ENCODE results near the gene SETD7.

The SETD7 gene

DNA sequence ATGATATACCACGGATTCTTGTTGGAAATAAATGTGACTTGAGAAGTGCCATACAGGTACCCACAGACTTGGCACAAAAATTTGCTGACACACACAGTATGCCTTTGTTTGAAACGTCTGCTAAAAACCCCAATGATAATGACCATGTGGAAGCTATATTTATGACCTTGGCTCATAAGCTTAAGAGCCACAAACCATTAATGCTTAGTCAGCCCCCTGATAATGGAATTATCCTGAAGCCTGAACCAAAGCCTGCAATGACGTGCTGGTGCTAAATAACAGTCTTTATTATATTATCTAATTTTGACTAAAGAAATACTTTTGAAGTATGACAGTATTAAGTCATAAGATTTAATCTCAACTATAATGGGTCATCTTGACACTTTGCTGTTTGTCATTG lies 83.2 kb downstream of the SETD7 start:
- TF ChIP-seq, protein P1, sequence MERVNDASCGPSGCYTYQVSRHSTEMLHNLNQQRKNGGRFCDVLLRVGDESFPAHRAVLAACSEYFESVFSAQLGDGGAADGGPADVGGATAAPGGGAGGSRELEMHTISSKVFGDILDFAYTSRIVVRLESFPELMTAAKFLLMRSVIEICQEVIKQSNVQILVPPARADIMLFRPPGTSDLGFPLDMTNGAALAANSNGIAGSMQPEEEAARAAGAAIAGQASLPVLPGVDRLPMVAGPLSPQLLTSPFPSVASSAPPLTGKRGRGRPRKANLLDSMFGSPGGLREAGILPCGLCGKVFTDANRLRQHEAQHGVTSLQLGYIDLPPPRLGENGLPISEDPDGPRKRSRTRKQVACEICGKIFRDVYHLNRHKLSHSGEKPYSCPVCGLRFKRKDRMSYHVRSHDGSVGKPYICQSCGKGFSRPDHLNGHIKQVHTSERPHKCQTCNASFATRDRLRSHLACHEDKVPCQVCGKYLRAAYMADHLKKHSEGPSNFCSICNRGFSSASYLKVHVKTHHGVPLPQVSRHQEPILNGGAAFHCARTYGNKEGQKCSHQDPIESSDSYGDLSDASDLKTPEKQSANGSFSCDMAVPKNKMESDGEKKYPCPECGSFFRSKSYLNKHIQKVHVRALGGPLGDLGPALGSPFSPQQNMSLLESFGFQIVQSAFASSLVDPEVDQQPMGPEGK (CRISPR knock-in tag; IDR thresholded peaks at IDR 0.05; ENCODE audit: borderline replicate concordance), result peak; percentile 61; the same call in 1 of the 2 replicates
- TF ChIP-seq CSDC2 (CRISPR knock-in tag; IDR thresholded peaks at IDR 0.05) (no peak), SNAI2 (CRISPR knock-in tag; IDR thresholded peaks at IDR 0.05) (no peak), ISL1 (CRISPR knock-in tag; IDR thresholded peaks at IDR 0.05) (peak; percentile 91), ZNF8 (CRISPR knock-in tag; IDR thresholded peaks at IDR 0.05) (no peak; the same call in 1 of the 2 replicates), OSR1 (CRISPR knock-in tag; IDR thresholded peaks at IDR 0.05) (no peak), ZNF70 (CRISPR knock-in tag; IDR thresholded peaks at IDR 0.05) (no peak), RARB (CRISPR knock-in tag; IDR thresholded peaks at IDR 0.05) (no peak), GLIS3 (CRISPR knock-in tag; IDR thresholded peaks at IDR 0.05) (no peak), ZFP30 (CRISPR knock-in tag; IDR thresholded peaks at IDR 0.05) (no peak)
- TF ChIP-seq, protein P2, sequence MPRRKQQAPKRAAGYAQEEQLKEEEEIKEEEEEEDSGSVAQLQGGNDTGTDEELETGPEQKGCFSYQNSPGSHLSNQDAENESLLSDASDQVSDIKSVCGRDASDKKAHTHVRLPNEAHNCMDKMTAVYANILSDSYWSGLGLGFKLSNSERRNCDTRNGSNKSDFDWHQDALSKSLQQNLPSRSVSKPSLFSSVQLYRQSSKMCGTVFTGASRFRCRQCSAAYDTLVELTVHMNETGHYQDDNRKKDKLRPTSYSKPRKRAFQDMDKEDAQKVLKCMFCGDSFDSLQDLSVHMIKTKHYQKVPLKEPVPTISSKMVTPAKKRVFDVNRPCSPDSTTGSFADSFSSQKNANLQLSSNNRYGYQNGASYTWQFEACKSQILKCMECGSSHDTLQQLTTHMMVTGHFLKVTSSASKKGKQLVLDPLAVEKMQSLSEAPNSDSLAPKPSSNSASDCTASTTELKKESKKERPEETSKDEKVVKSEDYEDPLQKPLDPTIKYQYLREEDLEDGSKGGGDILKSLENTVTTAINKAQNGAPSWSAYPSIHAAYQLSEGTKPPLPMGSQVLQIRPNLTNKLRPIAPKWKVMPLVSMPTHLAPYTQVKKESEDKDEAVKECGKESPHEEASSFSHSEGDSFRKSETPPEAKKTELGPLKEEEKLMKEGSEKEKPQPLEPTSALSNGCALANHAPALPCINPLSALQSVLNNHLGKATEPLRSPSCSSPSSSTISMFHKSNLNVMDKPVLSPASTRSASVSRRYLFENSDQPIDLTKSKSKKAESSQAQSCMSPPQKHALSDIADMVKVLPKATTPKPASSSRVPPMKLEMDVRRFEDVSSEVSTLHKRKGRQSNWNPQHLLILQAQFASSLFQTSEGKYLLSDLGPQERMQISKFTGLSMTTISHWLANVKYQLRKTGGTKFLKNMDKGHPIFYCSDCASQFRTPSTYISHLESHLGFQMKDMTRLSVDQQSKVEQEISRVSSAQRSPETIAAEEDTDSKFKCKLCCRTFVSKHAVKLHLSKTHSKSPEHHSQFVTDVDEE (CRISPR knock-in tag; IDR thresholded peaks at IDR 0.05), result no peak
- TF ChIP-seq, protein P3, sequence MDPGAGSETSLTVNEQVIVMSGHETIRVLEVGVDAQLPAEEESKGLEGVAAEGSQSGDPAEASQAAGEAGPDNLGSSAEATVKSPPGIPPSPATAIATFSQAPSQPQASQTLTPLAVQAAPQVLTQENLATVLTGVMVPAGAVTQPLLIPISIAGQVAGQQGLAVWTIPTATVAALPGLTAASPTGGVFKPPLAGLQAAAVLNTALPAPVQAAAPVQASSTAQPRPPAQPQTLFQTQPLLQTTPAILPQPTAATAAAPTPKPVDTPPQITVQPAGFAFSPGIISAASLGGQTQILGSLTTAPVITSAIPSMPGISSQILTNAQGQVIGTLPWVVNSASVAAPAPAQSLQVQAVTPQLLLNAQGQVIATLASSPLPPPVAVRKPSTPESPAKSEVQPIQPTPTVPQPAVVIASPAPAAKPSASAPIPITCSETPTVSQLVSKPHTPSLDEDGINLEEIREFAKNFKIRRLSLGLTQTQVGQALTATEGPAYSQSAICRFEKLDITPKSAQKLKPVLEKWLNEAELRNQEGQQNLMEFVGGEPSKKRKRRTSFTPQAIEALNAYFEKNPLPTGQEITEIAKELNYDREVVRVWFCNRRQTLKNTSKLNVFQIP (CRISPR knock-in tag; IDR thresholded peaks at IDR 0.05; ENCODE audit: borderline replicate concordance, low read depth), result no peak
- TF ChIP-seq, protein P4, sequence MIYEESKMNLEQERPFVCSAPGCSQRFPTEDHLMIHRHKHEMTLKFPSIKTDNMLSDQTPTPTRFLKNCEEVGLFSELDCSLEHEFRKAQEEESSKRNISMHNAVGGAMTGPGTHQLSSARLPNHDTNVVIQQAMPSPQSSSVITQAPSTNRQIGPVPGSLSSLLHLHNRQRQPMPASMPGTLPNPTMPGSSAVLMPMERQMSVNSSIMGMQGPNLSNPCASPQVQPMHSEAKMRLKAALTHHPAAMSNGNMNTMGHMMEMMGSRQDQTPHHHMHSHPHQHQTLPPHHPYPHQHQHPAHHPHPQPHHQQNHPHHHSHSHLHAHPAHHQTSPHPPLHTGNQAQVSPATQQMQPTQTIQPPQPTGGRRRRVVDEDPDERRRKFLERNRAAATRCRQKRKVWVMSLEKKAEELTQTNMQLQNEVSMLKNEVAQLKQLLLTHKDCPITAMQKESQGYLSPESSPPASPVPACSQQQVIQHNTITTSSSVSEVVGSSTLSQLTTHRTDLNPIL (CRISPR knock-in tag; IDR thresholded peaks at IDR 0.05; ENCODE audit: low read depth), result 0 out of 2 replicates have a peak, but pooled peaks have one; percentile 63
- TF ChIP-seq, protein P5, sequence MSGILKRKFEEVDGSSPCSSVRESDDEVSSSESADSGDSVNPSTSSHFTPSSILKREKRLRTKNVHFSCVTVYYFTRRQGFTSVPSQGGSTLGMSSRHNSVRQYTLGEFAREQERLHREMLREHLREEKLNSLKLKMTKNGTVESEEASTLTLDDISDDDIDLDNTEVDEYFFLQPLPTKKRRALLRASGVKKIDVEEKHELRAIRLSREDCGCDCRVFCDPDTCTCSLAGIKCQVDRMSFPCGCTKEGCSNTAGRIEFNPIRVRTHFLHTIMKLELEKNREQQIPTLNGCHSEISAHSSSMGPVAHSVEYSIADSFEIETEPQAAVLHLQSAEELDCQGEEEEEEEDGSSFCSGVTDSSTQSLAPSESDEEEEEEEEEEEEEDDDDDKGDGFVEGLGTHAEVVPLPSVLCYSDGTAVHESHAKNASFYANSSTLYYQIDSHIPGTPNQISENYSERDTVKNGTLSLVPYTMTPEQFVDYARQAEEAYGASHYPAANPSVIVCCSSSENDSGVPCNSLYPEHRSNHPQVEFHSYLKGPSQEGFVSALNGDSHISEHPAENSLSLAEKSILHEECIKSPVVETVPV (CRISPR knock-in tag; IDR thresholded peaks at IDR 0.05), result no peak
- ATAC-seq, result no peak

DNA sequence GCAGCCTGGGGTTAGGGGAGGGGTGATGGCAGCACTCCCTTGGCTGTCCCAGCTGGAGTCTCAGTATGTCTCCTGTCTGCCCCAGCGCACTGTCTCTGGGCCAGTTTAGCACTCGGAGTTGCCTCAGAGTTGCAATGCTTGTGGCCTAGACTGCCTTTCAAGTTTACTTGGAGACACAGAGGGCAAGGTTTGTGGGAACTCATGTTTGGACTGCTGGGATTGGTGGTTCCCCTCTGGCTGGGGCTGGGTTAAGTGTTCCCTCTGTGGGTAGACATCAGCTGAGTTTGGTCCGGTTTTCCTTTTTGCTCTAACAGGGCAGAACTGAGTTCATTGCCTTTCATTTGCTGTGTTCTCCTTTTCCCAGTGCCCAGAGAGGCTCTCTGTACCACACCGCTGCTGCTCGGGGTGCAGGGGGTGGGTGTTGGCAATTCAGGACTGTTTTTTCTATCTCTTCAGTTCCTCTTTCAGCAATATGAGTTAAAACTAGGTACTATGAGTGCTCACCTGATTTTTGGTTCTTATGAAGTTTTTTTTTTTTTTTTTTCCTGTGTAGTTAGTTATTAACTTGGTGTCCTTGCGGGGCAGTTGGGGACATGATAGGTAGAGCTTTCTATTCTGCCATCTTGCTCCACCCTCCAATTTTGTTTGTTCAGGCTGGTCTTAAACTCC lies 84.9 kb downstream of the SETD7 start:
- ATAC-seq, result no peak
- TF ChIP-seq ZFP3 (CRISPR knock-in tag; IDR thresholded peaks at IDR 0.05), result no peak
- no peak for TF ChIP-seq BACH2 (CRISPR knock-in tag; IDR thresholded peaks at IDR 0.05; ENCODE audit: borderline replicate concordance)
- TF ChIP-seq, protein P1 (CRISPR knock-in tag; IDR thresholded peaks at IDR 0.05; ENCODE audit: borderline replicate concordance), result no peak

DNA sequence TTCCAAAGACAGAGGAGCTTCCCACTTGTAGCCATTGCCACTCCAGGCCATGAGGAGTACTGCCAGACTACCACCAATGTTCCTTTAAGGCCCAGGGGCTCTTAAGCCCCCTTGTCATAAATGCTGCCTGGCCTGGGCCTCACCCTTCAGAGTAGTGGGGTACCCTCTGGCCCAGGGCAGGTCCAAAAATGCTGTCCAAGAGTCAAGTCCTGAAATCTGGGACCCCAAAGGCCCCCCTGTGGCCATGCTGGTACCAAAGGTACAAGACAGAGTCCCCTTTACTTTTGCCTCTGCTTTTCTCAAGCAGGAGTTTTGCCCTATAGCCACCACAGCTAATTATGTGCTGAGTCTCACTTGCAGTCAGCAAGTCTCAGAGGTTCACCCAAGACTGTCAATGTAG lies 85.7 kb downstream of the SETD7 start:
- no peak for ATAC-seq
- TF ChIP-seq, protein P4 (CRISPR knock-in tag; IDR thresholded peaks at IDR 0.05; ENCODE audit: low read depth), result no peak
- no peak for TF ChIP-seq ZFP3 (CRISPR knock-in tag; IDR thresholded peaks at IDR 0.05)
